Measurements from ENCODE around the gene DLGAP1.

The DLGAP1 gene

GRCh38 chr18:3804336-3804735, 650.8 kb downstream of the DLGAP1 start:
- no peak for DNase-seq (ENCODE audit: low read depth)
- no peak overlapping the region for H3K4me3 ChIP-seq (ENCODE audit: control insufficient read depth, low read depth, low read length)
- TF ChIP-seq CTCF (conservative IDR thresholded peaks at IDR 0.05; ENCODE audit: control insufficient read depth, insufficient read depth, low read depth, low read length) = no peak

- DNase-seq (ENCODE audit: low read depth) = no peak
- no peak for TF ChIP-seq CTCF (conservative IDR thresholded peaks at IDR 0.05; ENCODE audit: control insufficient read depth, insufficient read depth, low read depth, low read length)
- no peak overlapping the region for H3K4me3 ChIP-seq (ENCODE audit: control insufficient read depth, low read depth, low read length)
These were observed 651.8 kb downstream of the DLGAP1 start for GRCh38 chr18:3803350-3803749.

- no peak for TF ChIP-seq CTCF (conservative IDR thresholded peaks at IDR 0.05; ENCODE audit: control insufficient read depth, insufficient read depth, low read depth, low read length)
- no peak overlapping the region for H3K4me3 ChIP-seq (ENCODE audit: control insufficient read depth, low read depth, low read length)
- no peak for DNase-seq (ENCODE audit: low read depth)
These were observed 655.6 kb downstream of the DLGAP1 start for GRCh38 chr18:3799515-3799914.

- DNase-seq (ENCODE audit: low read depth) = no peak
- H3K4me3 ChIP-seq (ENCODE audit: control insufficient read depth, low read depth, low read length) = no peak overlapping the region
- no peak for TF ChIP-seq CTCF (conservative IDR thresholded peaks at IDR 0.05; ENCODE audit: control insufficient read depth, insufficient read depth, low read depth, low read length)
These were observed 657.1 kb downstream of the DLGAP1 start for GRCh38 chr18:3798032-3798431.

- TF ChIP-seq CTCF (conservative IDR thresholded peaks at IDR 0.05; ENCODE audit: control insufficient read depth, insufficient read depth, low read depth, low read length) = no peak
- DNase-seq (ENCODE audit: low read depth) = no peak
- H3K4me3 ChIP-seq (ENCODE audit: control insufficient read depth, low read depth, low read length) = no peak overlapping the region
These were observed 658.7 kb downstream of the DLGAP1 start for GRCh38 chr18:3796434-3796833.

- no peak for TF ChIP-seq CTCF (conservative IDR thresholded peaks at IDR 0.05; ENCODE audit: control insufficient read depth, insufficient read depth, low read depth, low read length)
- H3K4me3 ChIP-seq (ENCODE audit: control insufficient read depth, low read depth, low read length) = no peak overlapping the region
- peak; percentile 99 for DNase-seq (ENCODE audit: low read depth)
These were observed 660.4 kb downstream of the DLGAP1 start for GRCh38 chr18:3794537-3795348.
